GM12864 (cell line): ENCODE results near the gene CGB3.
"Not testable (repeated sequence)": the region's sequence is repeated elsewhere in the genome, so short reads cannot be mapped to it uniquely, and the experiment has no call there.

ENCODE experiments used
- DNase-seq: peaks from one replicate; pipeline ENCODE4 v3.0.0-alpha.2; 2011; ENCODE audit warnings: low read depth
- H3K4me3 ChIP-seq: 2 replicates; pipeline ENCODE4 v1.5.1; 2011; ENCODE audit warnings: mild to moderate bottlenecking, low read depth, low read length, control low read depth
- TF ChIP-seq, protein P1 (sequence below): IDR thresholded peaks from 2 replicates; pipeline ENCODE4 v1.5.1; 2011; ENCODE audit warnings: low read depth, mild to moderate bottlenecking, moderate library complexity, low read length, control low read depth, inconsistent platforms; ENCODE audit errors: missing control alignments

The CGB3 gene

DNA sequence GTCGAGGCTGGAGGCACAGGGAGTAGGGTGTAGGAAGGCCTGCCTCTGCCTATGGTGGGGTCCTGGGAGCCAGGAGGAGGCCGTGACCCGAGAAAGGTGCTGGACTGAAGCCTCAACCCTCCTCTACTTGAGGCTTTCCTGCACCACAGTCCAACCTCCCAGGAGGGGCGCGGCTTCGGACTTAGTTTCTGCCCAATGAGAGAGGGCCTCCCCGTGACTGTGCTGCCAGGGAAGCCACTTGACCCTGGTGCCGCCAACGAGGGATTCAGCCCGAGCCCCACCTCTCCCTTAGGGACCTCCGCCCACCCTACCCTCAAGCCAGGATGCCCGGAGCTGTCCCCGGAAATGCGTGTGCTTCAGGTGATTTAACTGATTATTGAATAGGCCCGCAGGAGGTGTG lies at the start of gene CGB3:
Gene CGB3 (minus strand): TSS at position 101 of the 400 bp plus-strand sequence. CDS start 362 bp downstream, outside the sequence.
- not testable (repeated sequence) for H3K4me3 ChIP-seq, DNase-seq

DNA sequence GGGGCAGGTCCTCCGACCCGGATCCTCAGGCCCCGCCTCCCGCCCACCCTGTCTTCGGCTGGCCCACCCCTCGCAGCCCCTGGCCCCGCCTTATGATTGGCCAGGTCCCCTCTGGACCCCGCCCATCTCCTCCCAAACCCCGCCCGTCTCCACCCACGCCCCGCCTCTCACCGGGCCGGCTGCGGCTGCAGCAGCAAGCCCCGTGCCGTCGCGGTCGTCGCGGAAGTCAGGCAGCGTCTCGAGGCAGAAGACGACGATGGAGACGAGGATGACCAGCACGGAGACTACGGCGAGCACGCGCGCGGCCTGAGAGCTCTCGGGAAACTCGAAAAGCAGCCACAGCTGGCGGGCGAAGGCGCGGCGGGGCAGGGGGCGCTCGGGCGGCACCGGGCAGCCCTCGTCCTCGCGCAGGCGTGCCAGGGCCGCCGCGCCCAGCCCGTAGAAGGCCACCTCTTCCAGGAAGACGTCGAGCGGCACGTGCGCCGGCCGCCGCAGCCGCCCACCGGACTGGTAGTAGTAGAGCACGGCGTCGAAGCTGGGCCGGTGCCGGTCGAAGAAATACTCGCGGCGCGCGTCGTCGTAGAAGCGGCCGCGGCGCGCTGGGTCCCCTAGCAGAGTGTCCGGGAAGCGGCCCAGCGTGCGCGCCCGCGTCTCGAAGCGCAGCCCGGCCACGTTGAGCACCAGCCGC lies 47.9 kb upstream of the CGB3 start:
- H3K4me3 ChIP-seq: no peak overlapping the region

DNA sequence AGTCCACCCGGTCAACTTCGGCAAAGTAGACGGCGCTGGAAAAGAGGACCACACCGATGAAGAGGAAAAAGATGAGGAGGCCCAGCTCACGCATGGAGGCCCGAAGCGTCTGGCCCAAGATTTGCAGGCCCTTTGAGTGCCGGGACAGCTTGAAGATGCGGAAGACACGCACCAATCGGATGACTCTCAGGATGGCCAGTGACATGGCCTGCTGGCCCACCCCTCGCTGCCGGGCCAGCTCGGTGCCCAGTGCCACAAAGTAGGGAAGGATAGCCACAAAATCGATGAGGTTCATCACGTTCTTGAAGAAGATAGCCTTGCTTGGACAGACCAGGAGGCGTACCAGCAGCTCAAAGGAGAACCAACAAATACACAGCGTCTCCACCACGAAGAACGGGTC lies 46.3 kb upstream of the CGB3 start:
- no peak overlapping the region for H3K4me3 ChIP-seq

More for the DNA sequence above, 47.9 kb upstream of the CGB3 start:
- TF ChIP-seq, protein P1, sequence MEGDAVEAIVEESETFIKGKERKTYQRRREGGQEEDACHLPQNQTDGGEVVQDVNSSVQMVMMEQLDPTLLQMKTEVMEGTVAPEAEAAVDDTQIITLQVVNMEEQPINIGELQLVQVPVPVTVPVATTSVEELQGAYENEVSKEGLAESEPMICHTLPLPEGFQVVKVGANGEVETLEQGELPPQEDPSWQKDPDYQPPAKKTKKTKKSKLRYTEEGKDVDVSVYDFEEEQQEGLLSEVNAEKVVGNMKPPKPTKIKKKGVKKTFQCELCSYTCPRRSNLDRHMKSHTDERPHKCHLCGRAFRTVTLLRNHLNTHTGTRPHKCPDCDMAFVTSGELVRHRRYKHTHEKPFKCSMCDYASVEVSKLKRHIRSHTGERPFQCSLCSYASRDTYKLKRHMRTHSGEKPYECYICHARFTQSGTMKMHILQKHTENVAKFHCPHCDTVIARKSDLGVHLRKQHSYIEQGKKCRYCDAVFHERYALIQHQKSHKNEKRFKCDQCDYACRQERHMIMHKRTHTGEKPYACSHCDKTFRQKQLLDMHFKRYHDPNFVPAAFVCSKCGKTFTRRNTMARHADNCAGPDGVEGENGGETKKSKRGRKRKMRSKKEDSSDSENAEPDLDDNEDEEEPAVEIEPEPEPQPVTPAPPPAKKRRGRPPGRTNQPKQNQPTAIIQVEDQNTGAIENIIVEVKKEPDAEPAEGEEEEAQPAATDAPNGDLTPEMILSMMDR: no peak
- no peak for DNase-seq

DNA sequence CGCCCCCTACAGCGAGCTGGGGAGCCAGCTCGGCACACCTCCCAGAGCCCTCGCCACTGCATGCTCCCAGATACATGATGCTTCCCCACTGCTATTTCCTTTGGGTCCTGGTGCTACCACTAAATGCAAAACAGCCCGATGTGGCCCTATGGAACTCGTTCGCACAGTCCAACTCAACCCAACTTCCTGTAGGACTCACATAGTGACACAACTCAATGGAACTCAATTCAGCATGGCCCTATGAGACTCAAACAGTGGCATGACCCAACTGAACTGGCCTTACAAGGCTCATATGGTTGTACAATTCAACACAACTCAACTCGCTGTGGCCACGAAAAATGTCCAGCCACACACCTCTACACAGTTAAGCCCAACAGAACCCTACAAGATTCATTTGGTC lies 44.9 kb upstream of the CGB3 start:
- DNase-seq: no peak
- H3K4me3 ChIP-seq: no peak overlapping the region
- TF ChIP-seq, protein P1: no peak

More for the DNA sequence above, 46.3 kb upstream of the CGB3 start:
- no peak for DNase-seq
- TF ChIP-seq, protein P1: no peak

DNA sequence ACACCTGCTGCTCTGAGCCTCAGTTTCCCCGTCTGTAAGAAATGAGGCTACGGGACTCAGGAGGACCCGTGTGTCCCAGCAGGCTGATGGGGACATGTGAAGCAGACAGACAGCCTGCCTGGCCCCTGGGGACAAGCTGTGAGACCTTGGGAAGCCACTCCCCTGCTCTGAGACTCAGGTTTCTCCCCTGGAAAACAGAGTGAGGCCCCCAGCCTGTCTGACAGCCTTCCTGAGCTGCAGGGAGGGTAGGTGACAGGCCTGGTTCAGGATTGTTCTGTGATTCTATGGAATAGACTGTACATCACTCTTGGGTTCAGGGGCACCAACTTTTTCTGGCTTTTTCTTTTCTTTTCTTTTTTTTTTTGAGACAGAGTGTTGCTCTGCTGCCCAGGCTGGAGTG lies 43.4 kb upstream of the CGB3 start:
- H3K4me3 ChIP-seq: no peak overlapping the region
- no peak for DNase-seq
- TF ChIP-seq, protein P1: no peak

DNA sequence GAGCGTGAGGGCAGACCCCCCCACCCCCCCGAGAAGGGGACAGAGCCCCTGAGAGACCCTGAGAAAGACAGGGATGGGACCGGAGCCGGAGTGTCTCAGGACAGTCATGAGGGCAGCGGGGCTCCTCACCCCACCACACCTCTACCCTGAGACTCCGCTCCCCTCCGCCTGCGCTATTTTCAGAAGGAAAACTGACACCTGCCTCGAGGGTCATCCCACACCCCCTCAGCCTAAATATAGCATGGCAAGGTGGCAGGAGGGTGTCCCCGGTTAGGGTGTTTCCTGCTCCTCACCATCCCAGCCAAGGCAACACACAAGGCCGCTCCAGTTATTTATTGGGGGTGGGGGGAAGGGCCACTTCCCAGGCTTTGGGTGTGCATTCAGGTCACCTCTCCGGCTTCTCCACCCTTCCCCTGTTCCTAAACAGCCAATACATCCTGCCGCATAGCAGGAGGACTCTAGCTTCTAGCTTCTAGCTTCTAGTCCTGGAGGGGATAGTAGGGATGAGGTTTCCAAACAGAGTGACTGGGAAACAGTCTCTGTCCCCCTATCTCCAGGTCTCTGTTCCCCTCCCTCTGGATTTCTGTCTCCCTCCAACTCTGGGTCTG lies 41.9 kb upstream of the CGB3 start:
- TF ChIP-seq, protein P1: no peak
- no peak overlapping the region for H3K4me3 ChIP-seq
- no peak for DNase-seq

DNA sequence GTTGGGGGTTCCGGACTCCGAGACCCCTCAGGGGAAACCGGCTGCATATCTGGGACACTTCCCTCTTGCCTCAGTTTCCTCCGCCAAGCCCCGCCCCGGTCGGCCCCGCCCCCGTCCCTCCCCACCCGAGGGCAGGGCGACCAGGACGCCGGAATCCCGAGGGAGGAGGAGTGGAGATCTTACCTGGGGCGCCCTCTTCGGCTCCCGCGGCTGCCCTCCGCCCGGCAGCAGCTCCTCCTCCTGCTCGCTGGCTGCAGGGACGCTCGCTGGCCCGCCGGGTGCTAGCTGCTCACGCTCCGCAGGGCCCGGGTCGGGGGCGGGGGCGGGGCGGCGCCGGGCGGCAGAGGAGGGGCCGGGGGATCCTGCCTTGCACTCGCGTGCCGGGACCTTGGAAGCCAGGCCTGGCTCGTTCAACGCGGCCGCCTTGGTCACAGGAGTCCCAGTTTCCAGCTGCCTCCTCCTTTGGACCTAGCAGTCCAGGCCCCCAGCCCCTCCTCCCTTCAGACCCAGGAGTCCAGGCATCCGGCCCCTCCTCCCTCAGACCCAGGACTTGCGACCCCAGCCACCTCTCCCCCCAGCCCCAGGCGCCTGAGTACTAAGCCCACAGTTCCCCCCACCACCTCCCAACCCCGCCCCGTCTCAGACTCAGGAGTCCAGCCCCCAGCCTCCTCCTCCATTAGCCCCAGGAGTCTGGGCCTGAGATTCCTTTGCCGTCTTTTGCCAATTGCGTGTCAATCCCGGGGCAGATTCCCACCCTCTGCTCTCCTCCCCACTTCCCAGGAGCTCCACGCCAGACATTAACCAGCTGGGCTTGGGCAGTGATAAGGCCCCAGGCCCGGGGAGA lies 40.9 kb upstream of the CGB3 start, which contains the start of gene NTF4:
Gene NTF4 (minus strand): TSS at position 51 of the 844 bp plus-strand sequence. CDS start 2,821 bp downstream, outside the sequence.
- no peak for DNase-seq
- TF ChIP-seq, protein P1: no peak
- H3K4me3 ChIP-seq: no peak within 1 kb of the TSS
